GM21786 (cell line): ENCODE results near the gene NDUFS7.
A peak's percentile ranks its signal among the peaks of the same experiment; 100 is the strongest.

ENCODE experiments used
- ATAC-seq: cut with Tn5 transposase; IDR thresholded peaks from one replicate; pipeline ENCODE4 v1.9.1; 2021; ENCODE audit not compliant: unreplicated experiment

The NDUFS7 gene

DNA sequence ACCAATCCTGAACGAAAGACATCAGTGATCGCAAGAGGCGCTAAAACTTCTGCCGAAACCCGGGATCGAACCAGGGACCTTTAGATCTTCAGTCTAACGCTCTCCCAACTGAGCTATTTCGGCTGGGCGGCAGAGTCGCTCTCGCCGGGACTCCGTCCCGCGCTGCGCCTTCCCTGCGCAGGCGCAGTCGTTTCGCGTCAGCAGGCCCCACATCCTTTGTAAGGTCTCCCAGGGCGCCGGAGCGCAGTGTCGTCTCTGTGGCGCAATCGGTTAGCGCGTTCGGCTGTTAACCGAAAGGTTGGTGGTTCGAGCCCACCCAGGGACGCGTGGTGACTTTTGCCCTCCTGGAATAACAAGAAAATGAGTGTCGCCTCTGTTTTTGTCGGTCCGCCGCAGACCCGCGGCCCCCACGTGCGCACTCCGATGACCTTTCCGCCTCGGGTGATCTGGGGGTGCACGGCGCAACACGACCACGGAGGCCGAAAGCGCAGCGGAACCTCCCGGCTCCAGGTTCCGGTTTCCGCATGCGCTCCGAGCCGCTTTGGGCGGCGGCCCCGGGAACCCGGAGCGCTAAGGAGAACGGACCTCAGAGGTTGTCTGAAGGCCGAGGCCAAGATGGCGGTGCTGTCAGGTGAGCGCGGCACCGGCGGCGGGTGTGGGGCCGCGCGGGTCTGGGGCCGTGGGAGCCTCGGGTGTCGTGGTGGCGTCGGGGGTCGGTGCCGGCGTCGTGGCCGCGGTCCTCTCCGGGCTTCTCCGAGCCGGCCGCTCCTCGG lies at the start of gene NDUFS7:
Gene NDUFS7 (plus strand): TSS at position 596 of the 773 bp plus-strand sequence. CDS start 20 bp downstream, at position 616.
- peak; percentile 71 for ATAC-seq

- no peak for ATAC-seq
These were observed 47.5 kb upstream of the NDUFS7 start for GRCh38 chr19:1336079-1336684.

DNA sequence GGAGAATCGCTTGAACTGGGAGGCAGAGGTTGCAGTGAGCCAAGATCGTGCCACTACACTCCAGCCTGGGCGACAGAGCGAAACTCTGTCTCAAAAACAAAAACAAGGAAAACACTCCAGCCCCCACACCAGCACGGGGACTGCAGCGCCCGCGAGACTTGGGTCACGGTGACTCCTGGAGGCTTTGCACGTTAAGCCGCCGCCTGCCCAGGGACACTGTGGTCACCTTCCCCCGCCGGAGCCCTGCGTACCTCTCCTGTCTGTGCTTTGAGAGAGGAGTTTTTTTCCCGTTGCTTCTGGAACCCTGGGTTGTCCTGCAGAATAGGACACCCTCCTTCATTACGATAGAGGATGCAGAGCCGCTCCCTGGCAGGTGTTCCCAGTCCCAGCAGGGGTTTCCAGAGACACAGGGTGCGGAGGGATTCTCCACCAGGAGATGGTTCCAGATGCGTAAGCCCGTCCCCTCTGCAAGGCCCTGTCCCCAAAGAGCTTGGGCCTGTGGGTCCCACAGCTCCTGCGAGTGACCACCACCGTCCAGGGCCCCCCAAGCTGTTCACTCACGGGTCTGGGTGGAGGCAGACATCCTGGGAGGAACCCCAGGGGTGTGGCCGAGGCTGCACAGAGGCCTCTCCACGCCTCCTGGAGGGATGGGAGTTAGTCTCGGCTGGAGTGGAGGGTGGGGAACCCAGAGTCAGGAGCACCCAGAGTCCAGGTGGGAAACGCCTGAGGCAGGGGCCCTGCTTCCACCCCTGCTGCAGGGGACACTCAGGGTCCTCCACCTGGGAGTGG lies 42.8 kb upstream of the NDUFS7 start:
- ATAC-seq, result no peak

- no peak for ATAC-seq
These were observed 40.7 kb upstream of the NDUFS7 start for GRCh38 chr19:1343041-1343440.

- ATAC-seq, result no peak
These were observed 34.5 kb upstream of the NDUFS7 start for GRCh38 chr19:1349211-1349610.

DNA sequence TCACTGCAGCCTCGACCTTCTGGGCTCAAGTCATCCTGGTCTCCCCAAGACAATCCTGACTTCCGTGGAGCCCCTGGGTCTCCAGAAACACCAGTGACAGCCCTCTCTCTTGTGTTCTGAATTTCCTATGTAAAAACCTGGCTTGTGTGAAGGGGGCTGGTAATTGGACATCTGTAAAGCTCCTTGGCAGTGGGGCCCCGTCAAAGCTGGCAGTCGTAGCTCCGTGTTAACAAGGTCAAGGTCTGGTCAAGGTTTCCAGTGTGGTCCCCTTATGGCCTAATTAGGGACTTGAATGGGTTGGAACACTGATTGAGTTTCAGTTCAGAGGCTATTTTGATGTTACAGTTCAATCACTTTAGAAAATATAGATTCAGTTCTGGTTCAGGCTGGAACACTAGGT lies 32.8 kb upstream of the NDUFS7 start:
- ATAC-seq, result no peak

DNA sequence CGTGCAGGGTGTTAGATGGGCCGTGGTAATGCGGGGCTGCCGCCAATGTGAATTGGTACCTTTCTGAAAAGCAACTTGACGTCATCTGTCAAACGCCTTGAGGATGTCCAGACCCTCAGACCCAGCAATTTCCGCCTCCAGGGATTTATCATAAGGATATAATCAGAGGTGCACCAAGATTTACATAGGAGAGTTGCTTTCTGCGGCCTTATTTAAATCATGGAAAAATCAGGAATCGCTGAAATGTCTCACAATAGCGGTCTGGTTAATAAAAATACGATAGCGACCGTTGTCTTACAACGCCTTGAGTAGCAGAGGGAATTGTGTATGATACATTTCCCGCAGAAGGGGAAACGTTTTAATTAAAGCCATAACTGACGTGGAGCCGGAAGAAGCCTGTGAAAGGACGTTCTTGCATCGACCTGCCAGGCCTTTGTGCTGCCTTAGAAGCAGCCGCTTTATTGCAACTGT lies 32.3 kb upstream of the NDUFS7 start:
- ATAC-seq, result no peak

GRCh38 chr19:1353144-1353543 lies 30.6 kb upstream of the NDUFS7 start:
- no peak for ATAC-seq

DNA sequence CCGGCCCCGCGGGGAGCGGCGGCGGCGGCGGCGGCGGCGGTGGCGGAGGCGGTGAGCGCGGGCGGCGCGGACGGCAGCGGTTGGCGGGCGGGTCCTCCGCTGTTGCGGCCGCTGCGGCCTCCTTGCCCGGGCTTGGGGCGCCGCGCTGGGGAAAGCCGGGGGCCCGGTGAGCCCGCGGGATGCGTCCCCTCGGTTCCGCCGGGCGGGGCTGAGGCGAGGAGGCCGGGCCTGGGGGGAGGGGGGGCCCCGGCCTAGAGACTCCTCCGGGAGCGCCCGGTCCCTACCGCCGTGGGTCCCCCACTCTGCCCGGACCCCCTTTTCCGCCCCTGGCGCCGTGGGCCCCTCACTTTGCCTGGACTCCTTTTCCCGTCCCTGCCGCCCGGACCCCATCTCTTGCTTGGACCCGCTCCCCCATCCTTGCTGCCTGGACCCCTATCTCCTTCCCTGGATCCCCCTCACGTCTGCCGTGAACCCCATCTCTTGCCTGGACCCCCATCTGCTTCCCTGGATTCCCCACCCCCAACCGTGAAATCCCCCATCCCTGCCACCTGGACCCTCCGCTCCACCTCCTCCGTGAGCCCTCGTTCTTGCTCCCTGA lies 28.6 kb upstream of the NDUFS7 start:
- ATAC-seq, result peak; percentile 23

DNA sequence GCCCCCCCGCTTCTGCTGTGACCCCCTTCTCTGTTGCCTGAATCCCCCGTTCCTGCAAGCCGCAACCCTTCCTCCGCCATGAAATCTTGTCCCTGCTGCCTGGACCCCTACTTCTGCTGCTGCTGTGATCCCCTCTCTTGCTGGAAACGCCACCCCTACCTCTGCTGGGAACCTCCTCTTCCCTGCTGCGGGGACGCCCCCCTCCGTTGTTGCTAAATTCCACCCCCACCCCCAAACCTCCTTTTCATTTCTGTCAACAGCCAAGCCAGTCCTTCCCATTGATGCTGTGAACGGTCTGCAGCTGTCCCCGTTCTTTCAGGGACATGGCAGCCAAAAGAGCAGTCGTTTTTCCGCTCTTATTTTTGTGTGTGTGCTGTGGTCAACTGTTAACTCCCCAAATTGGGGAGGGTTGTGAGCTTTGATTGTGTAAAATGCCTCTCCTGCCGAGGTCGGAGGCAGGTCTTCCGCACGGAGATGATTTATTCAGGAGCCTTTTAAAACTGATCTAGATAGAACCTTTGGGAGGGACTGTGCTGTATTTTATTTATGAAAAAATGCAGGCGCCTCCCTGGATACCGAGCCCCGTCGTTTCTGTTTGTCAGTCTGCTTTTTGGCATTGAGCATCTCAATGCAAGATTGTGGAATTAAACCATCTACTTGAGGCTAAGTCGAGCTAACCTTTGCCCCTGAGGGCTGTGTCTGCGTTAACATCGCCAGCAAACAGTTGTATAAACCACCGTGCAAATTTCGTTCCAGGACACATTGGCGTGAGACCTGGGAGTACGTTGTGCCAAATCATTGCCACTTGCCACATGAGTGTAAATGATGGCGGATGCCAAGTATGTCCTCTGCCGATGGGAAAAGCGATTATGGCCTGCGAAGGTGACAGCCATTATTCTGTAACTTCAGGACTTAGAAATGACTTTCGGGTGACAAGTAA lies 27.9 kb upstream of the NDUFS7 start:
- ATAC-seq, result no peak

DNA sequence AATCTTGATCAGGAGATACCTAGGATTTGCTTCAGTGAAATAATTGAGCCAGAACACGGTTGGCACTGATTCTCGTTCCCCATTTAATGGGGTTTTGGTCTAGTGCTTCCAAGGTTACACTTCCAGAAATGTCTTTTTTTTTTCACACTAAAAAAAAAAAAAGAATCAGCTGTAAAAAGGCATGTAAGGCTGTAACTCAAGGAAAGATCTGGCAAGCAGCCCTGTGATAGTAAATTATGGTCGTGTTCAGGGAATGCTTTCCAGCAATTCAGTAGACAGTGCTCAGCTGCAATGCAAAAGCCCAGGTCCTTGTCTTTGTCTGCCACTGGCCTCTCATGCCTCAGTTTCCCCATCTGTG lies 27.2 kb upstream of the NDUFS7 start:
- ATAC-seq, result no peak

GRCh38 chr19:1357531-1358109 lies 26.1 kb upstream of the NDUFS7 start:
- ATAC-seq, result no peak

DNA sequence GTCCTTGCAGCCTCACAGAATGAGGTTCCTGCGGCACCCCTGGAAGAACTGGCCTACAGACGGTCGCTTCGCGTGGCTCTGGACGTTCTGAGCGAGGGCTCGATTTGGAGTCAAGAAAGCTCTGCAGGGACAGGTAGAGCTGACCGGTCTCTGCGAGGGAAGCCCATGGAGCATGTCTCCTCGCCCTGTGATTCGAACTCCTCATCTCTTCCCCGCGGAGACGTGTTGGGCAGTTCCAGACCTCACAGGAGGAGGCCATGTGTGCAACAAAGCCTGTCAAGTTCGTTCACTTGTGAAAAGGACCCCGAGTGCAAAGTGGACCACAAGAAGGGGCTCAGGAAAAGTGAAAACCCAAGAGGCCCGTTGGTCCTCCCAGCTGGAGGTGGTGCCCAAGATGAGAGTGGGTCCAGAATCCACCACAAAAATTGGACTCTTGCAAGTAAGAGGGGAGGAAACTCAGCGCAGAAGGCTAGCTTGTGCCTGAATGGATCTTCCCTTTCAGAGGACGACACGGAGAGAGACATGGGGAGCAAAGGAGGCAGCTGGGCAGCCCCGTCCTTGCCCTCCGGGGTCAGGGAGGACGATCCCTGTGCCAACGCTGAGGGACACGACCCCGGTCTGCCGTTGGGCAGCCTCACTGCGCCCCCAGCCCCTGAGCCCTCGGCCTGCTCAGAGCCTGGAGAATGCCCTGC lies 23.4 kb upstream of the NDUFS7 start:
- no peak for ATAC-seq

DNA sequence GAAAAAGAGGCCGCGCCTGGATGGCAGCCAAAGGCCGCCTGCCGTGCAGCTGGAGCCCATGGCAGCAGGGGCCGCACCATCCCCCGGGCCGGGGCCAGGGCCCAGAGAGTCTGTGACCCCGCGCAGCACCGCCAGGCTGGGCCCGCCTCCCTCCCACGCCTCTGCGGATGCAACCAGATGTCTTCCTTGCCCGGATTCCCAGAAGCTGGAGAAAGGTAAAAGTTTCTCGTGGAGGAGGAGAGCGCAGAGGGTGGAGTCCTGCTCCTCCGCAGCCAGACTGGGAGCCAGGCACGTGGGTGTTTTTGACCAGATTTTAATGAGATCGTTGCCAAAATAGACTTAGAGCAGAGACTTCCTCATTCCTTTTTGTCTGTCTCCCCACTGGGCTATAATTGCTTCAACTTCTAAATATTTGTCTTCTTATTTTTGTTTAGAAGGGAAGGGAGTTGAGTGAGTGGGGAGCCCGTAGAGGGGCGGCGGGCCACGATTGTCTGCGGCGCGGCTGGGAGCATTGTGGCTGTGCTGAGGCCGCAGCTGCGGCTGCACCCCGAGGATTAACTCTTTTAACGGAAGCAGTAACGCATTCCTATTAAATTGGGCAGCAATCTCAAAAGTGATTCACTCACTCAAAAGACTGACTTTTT lies 22.8 kb upstream of the NDUFS7 start:
- no peak for ATAC-seq

DNA sequence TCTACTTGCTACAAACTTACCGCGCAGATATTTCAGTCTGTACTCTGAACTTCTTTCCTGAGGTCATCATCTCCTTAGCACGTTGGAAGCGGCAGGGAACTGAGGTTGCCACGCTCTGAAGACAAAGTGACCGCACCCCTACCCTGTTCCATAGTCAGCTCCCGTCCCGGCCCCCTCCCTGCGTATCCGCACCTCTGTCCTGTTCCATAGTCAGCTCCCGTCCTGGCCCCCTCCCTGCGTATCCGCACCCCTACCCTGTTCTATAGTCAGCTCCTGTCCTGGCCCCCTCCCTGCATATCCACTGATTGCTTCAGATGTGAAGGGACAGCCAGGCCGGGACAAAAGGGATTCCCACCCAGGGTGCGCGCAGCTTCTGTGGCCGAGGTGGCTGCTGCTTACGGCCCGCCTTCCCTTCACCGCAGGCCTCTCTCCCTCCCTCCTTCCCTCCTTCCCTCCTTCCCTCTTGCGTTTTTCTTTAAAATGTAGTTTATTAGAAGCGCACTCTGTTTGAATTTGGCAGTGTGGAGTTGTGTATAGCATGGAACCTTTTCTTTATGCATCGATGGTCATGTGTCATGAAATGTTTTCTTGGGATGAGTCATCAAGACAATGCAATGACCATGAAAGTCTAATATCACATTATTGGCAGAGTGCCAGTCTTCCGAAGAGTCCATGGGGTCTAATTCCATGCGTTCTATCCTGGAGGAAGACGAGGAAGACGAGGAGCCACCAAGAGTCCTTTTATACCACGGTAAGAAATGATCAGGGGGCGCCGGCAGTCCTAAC lies 21.9 kb upstream of the NDUFS7 start:
- no peak for ATAC-seq

DNA sequence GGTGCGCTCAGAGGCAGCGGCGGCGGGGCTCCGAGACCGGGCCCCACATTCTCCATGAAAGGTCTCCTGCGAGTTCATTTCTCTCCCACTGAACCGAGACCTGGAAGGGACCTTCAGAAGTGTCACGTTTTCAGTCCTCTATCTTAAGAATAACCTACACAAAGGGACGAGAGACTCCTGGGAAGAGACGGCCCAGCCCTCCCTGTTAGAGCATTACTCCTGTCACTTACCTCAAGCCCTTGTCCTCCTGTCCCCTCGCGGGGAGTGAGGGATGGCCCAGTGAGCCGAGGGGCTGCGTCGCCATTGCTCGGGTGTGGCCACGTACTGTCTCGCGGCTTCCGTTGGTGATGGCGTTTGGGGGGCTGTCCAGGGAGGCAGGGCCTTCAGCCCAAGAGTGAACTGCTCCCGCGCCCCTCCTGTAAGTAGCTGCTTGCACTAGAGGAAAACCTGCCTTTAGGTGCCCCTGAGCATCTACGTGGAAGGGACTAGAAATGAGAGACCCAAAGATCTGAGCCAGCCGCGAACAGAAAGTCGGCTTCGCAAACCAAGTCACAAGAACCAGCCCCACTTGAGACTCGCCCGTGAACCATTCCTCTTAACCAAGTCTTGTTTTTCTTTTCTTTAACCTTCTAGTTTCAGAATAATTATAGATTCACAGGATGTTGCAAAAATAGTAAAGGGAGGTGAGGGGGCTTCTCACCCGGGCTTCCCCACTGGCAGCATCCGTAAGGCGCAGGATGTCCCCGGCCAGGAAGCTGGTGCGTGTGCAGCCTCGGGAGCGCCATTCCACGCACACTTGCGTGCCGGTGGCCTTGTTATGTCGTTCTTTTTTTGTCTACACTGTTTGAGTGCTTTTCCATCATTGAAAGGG lies 21.1 kb upstream of the NDUFS7 start:
- ATAC-seq, result no peak

GRCh38 chr19:1363599-1363998 lies 20.1 kb upstream of the NDUFS7 start:
- ATAC-seq, result no peak
